IMR-90 (cell line): ENCODE results near the gene KCNQ1. TPM values are rescaled to one million over a fixed set of nuclear protein-coding genes. Genes with fewer than 3 reads are reported as not detected.

Experiments
- ATAC-seq: fragments of 200-7000 bp; cut with Tn5 transposase; 2 replicates; pipeline ENCODE4 v1.9.1; 2020; ENCODE audit warnings: low read depth, mild to moderate bottlenecking, moderate library complexity
- BruUV-seq: library from RNA; stranded (reverse); fragments of 400-500 nt; replicated peaks from 2 replicates; lab custom pipeline; 2021; lab: Mats Ljungman, UMichigan
- CTCF ChIA-PET: fragments of 300-600 bp; formaldehyde crosslinking; extraction: SDS; loops from one replicate; lab custom pipeline; 2021; ENCODE audit warnings: antibody characterized with exemption; lab: Yijun Ruan, JAX
- POLR2A ChIA-PET: fragments of 300-600 bp; sonication (Branson Sonifier 250); formaldehyde crosslinking; loops from one replicate; lab custom pipeline; 2022; ENCODE audit warnings: antibody characterized with exemption; ENCODE audit not compliant: unreplicated experiment; lab: Charles Lee
- DNase-seq: peaks from one replicate; pipeline ENCODE4 v3.0.0; 2013
- H2AFZ ChIP-seq: replicated peaks from 2 replicates; pipeline ENCODE3; 2013; ENCODE audit warnings: low read length, mild to moderate bottlenecking; ENCODE audit not compliant: poor library complexity
- H2AK5ac ChIP-seq: 2 replicates; pipeline ENCODE4 v1.6.1; 2013; ENCODE audit warnings: low read depth, low read length, inconsistent platforms
- H2AK9ac ChIP-seq: replicated peaks from 2 replicates; pipeline ENCODE3; 2013; ENCODE audit warnings: mild to moderate bottlenecking, low read depth, low read length, moderate library complexity; ENCODE audit not compliant: poor library complexity
- H2BK120ac ChIP-seq: 2 replicates; pipeline ENCODE4 v1.6.1; 2013; ENCODE audit warnings: low read depth, low read length, inconsistent platforms
- H2BK15ac ChIP-seq: 3 replicates; pipeline ENCODE4 v1.6.1; 2013; ENCODE audit warnings: low read depth, low read length, inconsistent platforms
- H2BK20ac ChIP-seq: 2 replicates; pipeline ENCODE4 v1.6.1; 2013; ENCODE audit warnings: low read depth, mild to moderate bottlenecking, inconsistent platforms, low read length, moderate library complexity
- H2BK5ac ChIP-seq: 2 replicates; pipeline ENCODE4 v1.6.1; 2013; ENCODE audit warnings: mild to moderate bottlenecking, low read depth, low read length, inconsistent platforms; ENCODE audit not compliant: poor library complexity, severe bottlenecking
- H3K14ac ChIP-seq: replicated peaks from 2 replicates; pipeline ENCODE4 v1.6.1; 2013; ENCODE audit warnings: low read depth, low read length, inconsistent platforms
- H3K18ac ChIP-seq: 2 replicates; pipeline ENCODE4 v1.6.1; 2013; ENCODE audit warnings: low read depth, low read length, control low read depth
- H3K23ac ChIP-seq: 2 replicates; pipeline ENCODE4 v1.6.1; 2013; ENCODE audit warnings: low read depth, low read length, inconsistent platforms
- H3K27ac ChIP-seq: 2 replicates; pipeline ENCODE4 v1.5.1; 2013; ENCODE audit warnings: mild to moderate bottlenecking, control low read depth, low read length; ENCODE audit not compliant: insufficient read depth
- H3K27me3 ChIP-seq: 2 replicates; pipeline ENCODE4 v1.6.1; 2013; ENCODE audit warnings: low read length; ENCODE audit not compliant: control insufficient read depth, insufficient read depth
- H3K36me3 ChIP-seq: 2 replicates; pipeline ENCODE4 v1.6.1; 2013; ENCODE audit warnings: low read length, mixed read lengths; ENCODE audit not compliant: control insufficient read depth, insufficient read depth
- H3K4ac ChIP-seq: 2 replicates; pipeline ENCODE4 v1.6.1; 2013; ENCODE audit warnings: low read depth, low read length, inconsistent platforms
- H3K4me1 ChIP-seq: 2 replicates; pipeline ENCODE4 v1.6.1; 2013; ENCODE audit warnings: low read length, mixed read lengths; ENCODE audit not compliant: control insufficient read depth, insufficient read depth
- H3K4me2 ChIP-seq: 2 replicates; pipeline ENCODE4 v1.6.1; 2013; ENCODE audit warnings: low read depth, mild to moderate bottlenecking, control low read depth, low read length, moderate library complexity
- H3K4me3 ChIP-seq: 2 replicates; pipeline ENCODE4 v1.5.1; 2013; ENCODE audit warnings: low read depth, mild to moderate bottlenecking, control low read depth, low read length, moderate library complexity; ENCODE audit not compliant: insufficient read depth
- H3K56ac ChIP-seq: 2 replicates; pipeline ENCODE4 v1.6.1; 2013; ENCODE audit warnings: low read length, inconsistent platforms; ENCODE audit not compliant: insufficient read depth; ENCODE audit errors: extremely low read depth
- H3K79me1 ChIP-seq, 2 experiments: 2 replicates each; pipeline ENCODE4 v1.6.1; 2013; ENCODE audit warnings: low read length in 2 of 2, inconsistent platforms in 1 of 2, low read depth in 1 of 2
- H3K9ac ChIP-seq: 2 replicates; pipeline ENCODE4 v1.6.1; 2013; ENCODE audit warnings: low read depth, low read length, control low read depth
- H3K9me1 ChIP-seq: 2 replicates; pipeline ENCODE4 v1.6.1; 2013; ENCODE audit warnings: low read length, inconsistent platforms; ENCODE audit not compliant: insufficient read depth
- H3K9me3 ChIP-seq: 2 replicates; pipeline ENCODE4 v1.6.1; 2013; ENCODE audit warnings: low read length; ENCODE audit not compliant: control insufficient read depth, insufficient read depth
- H4K20me1 ChIP-seq: 2 replicates; pipeline ENCODE4 v1.6.1; 2013; ENCODE audit warnings: low read length, inconsistent platforms; ENCODE audit not compliant: insufficient read depth
- H4K5ac ChIP-seq: 2 replicates; pipeline ENCODE4 v1.6.1; 2013; ENCODE audit warnings: mild to moderate bottlenecking, low read depth, low read length, control low read depth
- H4K8ac ChIP-seq, 2 experiments: 2 replicates each; pipeline ENCODE4 v1.6.1; 2013; ENCODE audit warnings: low read depth in 2 of 2, low read length in 2 of 2, control low read depth in 1 of 2, inconsistent platforms in 1 of 2
- H4K91ac ChIP-seq: 2 replicates; pipeline ENCODE4 v1.6.1; 2013; ENCODE audit warnings: low read depth, low read length, inconsistent platforms; ENCODE audit not compliant: insufficient read depth
- BHLHE40 ChIP-seq: fragments of 150-350 bp; IDR thresholded peaks from 2 replicates; pipeline ENCODE4 v1.6.1; 2016; ENCODE audit warnings: mild to moderate bottlenecking, low read depth, low read length
- CEBPB ChIP-seq: IDR thresholded peaks from 2 replicates; pipeline ENCODE4 v1.6.1; 2012; ENCODE audit warnings: low read depth, low read length, improper control_type of control experiment
- FOS ChIP-seq: fragments of 150-350 bp; IDR thresholded peaks from 2 replicates; pipeline ENCODE4 v1.6.1; 2016; ENCODE audit warnings: low read depth, low read length
- MAFK ChIP-seq: IDR thresholded peaks from 2 replicates; pipeline ENCODE4 v1.6.1; 2012; ENCODE audit warnings: low read depth, low read length, improper control_type of control experiment
- MAZ ChIP-seq: IDR thresholded peaks from 2 replicates; pipeline ENCODE4 v1.6.1; 2012; ENCODE audit warnings: low read depth, mild to moderate bottlenecking, low read length, improper control_type of control experiment, moderate library complexity, borderline replicate concordance
- MXI1 ChIP-seq: IDR thresholded peaks from 2 replicates; pipeline ENCODE4 v1.6.1; 2012; ENCODE audit warnings: low read depth, mild to moderate bottlenecking, low read length, moderate library complexity, borderline replicate concordance
- NFE2L2 ChIP-seq: fragments of 150-350 bp; IDR thresholded peaks from 2 replicates; pipeline ENCODE4 v1.6.1; 2016; ENCODE audit warnings: low read depth, mild to moderate bottlenecking, low read length
- POLR2A ChIP-seq: IDR thresholded peaks from 2 replicates; pipeline ENCODE4 v1.6.1; 2012; ENCODE audit warnings: mild to moderate bottlenecking, low read depth, low read length
- RCOR1 ChIP-seq: IDR thresholded peaks from 2 replicates; pipeline ENCODE4 v1.6.1; 2012; ENCODE audit warnings: mild to moderate bottlenecking, low read length, improper control_type of control experiment; ENCODE audit not compliant: insufficient replicate concordance
- RFX5 ChIP-seq: IDR thresholded peaks from 2 replicates; pipeline ENCODE4 v1.8.0; 2012; ENCODE audit warnings: low read depth, mild to moderate bottlenecking, low read length, moderate library complexity
- SMC3 ChIP-seq: fragments of 150-350 bp; IDR thresholded peaks from 2 replicates; pipeline ENCODE4 v1.6.1; 2016; ENCODE audit warnings: low read depth, mild to moderate bottlenecking, antibody characterized with exemption, low read length, moderate library complexity
- WGBS, 2 experiments: methylation state at CpG; one replicate each; pipeline versions ENCODE4 v1.1.5 to v1.1.7; 2013; ENCODE audit warnings: missing lambda C conversion rate in 2 of 2; ENCODE audit not compliant: insufficient read length in 1 of 2; ENCODE audit errors: extremely low coverage in 2 of 2; 5-methylcytosine and 5-hydroxymethylcytosine counted together
- dilution Hi-C: fragments of 300-500 bp; cut with HindIII; formaldehyde crosslinking; loops from one replicate; pipeline ENCODE4 v1.14.3; 2018; ENCODE audit warnings: low sequenced_read_pairs; ENCODE audit not compliant: unreplicated experiment
- in situ Hi-C: fragments of 300-500 bp; cut with MboI; formaldehyde crosslinking; loops from 3 replicates; pipeline ENCODE4 v1.14.3; 2019; ENCODE audit warnings: low sequenced_read_pairs, inconsistent platforms, mixed read lengths
- intact Hi-C: fragments of 100-400 bp; cut with micrococcal nuclease; formaldehyde crosslinking; loops from 2 replicates; pipeline ENCODE4 v1.10.0; 2022
- polyA plus RNA-seq, 3 experiments: library from polyadenylated mRNA; depleted of rRNA; stranded (reverse); fragments of >200 nt; gene quantifications; 2 replicates each; pipeline ENCODE4 v1.2.3, GENCODE V29; 2012; ENCODE audit warnings: low replicate concordance in 1 of 3
- total RNA-seq: library from RNA; depleted of rRNA; stranded (reverse); fragments of >200 nt; gene quantifications from 2 replicates; pipeline ENCODE4 v1.2.3, GENCODE V29; 2012
- TF ChIP-seq, protein P1 (sequence below): fragments of 150-350 bp; IDR thresholded peaks from 2 replicates; pipeline ENCODE4 v1.6.1; 2017; ENCODE audit warnings: mild to moderate bottlenecking, antibody characterized with exemption, low read length, low read depth
- TF ChIP-seq, protein P2 (sequence below): conservative IDR thresholded peaks from 2 replicates; pipeline ENCODE4 v1.5.1; 2012; ENCODE audit warnings: mild to moderate bottlenecking, low read depth, low read length, improper control_type of control experiment
- TF ChIP-seq, protein P3 (sequence below): fragments of 150-350 bp; IDR thresholded peaks from 2 replicates; pipeline ENCODE4 v1.6.1; 2016; ENCODE audit warnings: low read depth, mild to moderate bottlenecking, low read length, moderate library complexity, borderline replicate concordance

Gene KCNQ1
- total and polyA plus RNA-seq, 2 of the 4 experiments (the other 2 are of a cell fraction) = 0.07 TPM; not detected in 1

GRCh38 chr11:2466869-2467694, 22.3 kb downstream of the KCNQ1 start:
- Histone ChIP-seq H2BK5ac (no peak overlapping the region), H3K14ac (no peak overlapping the region), H3K4me3 (no peak overlapping the region), H3K9me1 (no peaks in the 10 kb centered on the region), H4K91ac (no peak overlapping the region), H4K8ac (no peak overlapping the region), H2BK120ac (no peak overlapping the region), H3K79me1 (no peaks in the 10 kb centered on the region), H2AFZ (no peak overlapping the region), H2BK15ac (no peak overlapping the region), H3K27me3 (peaks cover 33% of the 10 kb centered on the region), H3K9ac (no peak overlapping the region), H3K56ac (no peak overlapping the region), H3K36me3 (no peaks in the 10 kb centered on the region), H2BK20ac (no peak overlapping the region), H4K5ac (no peak overlapping the region), H3K9me3 (peaks cover 3% of the 10 kb centered on the region; the same call in 1 of the 2 replicates), H4K20me1 (no peaks in the 10 kb centered on the region), H3K18ac (no peak overlapping the region), H3K4me2 (no peak overlapping the region), H3K4ac (no peak overlapping the region), H3K23ac (no peak overlapping the region), H2AK9ac (no peak overlapping the region), H3K4me1 (no peaks in the 10 kb centered on the region), H3K27ac (no peak overlapping the region), H2AK5ac (no peak overlapping the region)
- DNase-seq (no peak), ATAC-seq (no peak)
- TF ChIP-seq MAZ = no peak
- no peak for TF ChIP-seq NFE2L2
- TF ChIP-seq, protein P1, sequence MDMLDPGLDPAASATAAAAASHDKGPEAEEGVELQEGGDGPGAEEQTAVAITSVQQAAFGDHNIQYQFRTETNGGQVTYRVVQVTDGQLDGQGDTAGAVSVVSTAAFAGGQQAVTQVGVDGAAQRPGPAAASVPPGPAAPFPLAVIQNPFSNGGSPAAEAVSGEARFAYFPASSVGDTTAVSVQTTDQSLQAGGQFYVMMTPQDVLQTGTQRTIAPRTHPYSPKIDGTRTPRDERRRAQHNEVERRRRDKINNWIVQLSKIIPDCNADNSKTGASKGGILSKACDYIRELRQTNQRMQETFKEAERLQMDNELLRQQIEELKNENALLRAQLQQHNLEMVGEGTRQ = no peak
- TF ChIP-seq MAFK = no peak
- TF ChIP-seq CEBPB = no peak
- TF ChIP-seq FOS = no peak
- TF ChIP-seq, protein P2, sequence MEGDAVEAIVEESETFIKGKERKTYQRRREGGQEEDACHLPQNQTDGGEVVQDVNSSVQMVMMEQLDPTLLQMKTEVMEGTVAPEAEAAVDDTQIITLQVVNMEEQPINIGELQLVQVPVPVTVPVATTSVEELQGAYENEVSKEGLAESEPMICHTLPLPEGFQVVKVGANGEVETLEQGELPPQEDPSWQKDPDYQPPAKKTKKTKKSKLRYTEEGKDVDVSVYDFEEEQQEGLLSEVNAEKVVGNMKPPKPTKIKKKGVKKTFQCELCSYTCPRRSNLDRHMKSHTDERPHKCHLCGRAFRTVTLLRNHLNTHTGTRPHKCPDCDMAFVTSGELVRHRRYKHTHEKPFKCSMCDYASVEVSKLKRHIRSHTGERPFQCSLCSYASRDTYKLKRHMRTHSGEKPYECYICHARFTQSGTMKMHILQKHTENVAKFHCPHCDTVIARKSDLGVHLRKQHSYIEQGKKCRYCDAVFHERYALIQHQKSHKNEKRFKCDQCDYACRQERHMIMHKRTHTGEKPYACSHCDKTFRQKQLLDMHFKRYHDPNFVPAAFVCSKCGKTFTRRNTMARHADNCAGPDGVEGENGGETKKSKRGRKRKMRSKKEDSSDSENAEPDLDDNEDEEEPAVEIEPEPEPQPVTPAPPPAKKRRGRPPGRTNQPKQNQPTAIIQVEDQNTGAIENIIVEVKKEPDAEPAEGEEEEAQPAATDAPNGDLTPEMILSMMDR = no peak
- no peak for TF ChIP-seq BHLHE40
- no peak for TF ChIP-seq MXI1
- TF ChIP-seq, protein P3, sequence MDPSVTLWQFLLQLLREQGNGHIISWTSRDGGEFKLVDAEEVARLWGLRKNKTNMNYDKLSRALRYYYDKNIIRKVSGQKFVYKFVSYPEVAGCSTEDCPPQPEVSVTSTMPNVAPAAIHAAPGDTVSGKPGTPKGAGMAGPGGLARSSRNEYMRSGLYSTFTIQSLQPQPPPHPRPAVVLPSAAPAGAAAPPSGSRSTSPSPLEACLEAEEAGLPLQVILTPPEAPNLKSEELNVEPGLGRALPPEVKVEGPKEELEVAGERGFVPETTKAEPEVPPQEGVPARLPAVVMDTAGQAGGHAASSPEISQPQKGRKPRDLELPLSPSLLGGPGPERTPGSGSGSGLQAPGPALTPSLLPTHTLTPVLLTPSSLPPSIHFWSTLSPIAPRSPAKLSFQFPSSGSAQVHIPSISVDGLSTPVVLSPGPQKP = no peak
- no peak for TF ChIP-seq RCOR1
- TF ChIP-seq POLR2A = no peak
- TF ChIP-seq SMC3 = no peak
- no peak for TF ChIP-seq RFX5
- ChIA-PET CTCF (no interaction called here), POLR2A (no interaction called here)
- 38% methylated on average over 6 of the region's 16 CpGs; no CpG with 5 or more reads in 1 of the 2 experiments for WGBS, 2 experiments
- in situ Hi-C loops = no loop called here
- intact Hi-C loops = no loop called here
- dilution Hi-C loops = no loop called here
- BruUV-seq = no TSS peak
